Vagina (tissue), 2 donors: ENCODE data around the gene JPT2. TPM values are rescaled to one million over a fixed set of nuclear protein-coding genes. Genes with fewer than 3 reads are reported as not detected.

Experiments
- DNase-seq, 2 donors: peaks; one replicate each; pipeline ENCODE4 v3.0.0-alpha.2; 2017; ENCODE audit errors: extremely low spot score in 2 of 2
- H3K27ac ChIP-seq: fragments of 200-600 bp; sonication (generic); one replicate; pipeline ENCODE4 v1.5.1; 2019
- H3K27me3 ChIP-seq: fragments of 200-600 bp; sonication (generic); one replicate; pipeline ENCODE4 v1.5.1; 2019
- H3K36me3 ChIP-seq, 2 donors: fragments of 200-600 bp; sonication (generic); one replicate each; pipeline ENCODE4 v1.5.1; 2017 to 2019
- H3K4me1 ChIP-seq: fragments of 200-600 bp; sonication (generic); one replicate; pipeline ENCODE4 v1.5.1; 2019
- H3K4me3 ChIP-seq, 2 donors: fragments of 200-600 bp; sonication (generic); 1 replicate in 1 of 2; 2 replicates in 1 of 2; pipeline ENCODE4 v1.5.1; 2016 to 2019
- H3K9me3 ChIP-seq: fragments of 200-600 bp; sonication (generic); one replicate; pipeline ENCODE4 v1.5.1; 2019
- POLR2A ChIP-seq, 2 donors: fragments of 450-650 bp; IDR thresholded peaks; one replicate each; pipeline ENCODE4 v1.6.1; 2017; ENCODE audit warnings: antibody characterized with exemption in 2 of 2, mild to moderate bottlenecking in 2 of 2, moderate library complexity in 2 of 2
- POLR2AphosphoS5 ChIP-seq, 2 donors: sonication (generic); formaldehyde crosslinking; IDR thresholded peaks; one replicate each; pipeline ENCODE4 v1.9.0; 2017; ENCODE audit warnings: antibody characterized with exemption in 2 of 2, mild to moderate bottlenecking in 2 of 2, low read depth in 1 of 2; ENCODE audit not compliant: insufficient read depth in 1 of 2
- intact Hi-C: fragments of 100-400 bp; cut with DNase I; formaldehyde crosslinking; loops from one replicate; pipeline ENCODE4 v1.15.1; 2023
- total RNA-seq: library from RNA; depleted of rRNA; stranded (reverse); fragments of >200 nt; gene quantifications from one replicate; pipeline ENCODE4 v1.2.3, GENCODE V29; 2016
- TF ChIP-seq, protein P1 (sequence below), 3 experiments: fragments of 450-650 bp in 2 of 3; fragments of 200-600 bp in 1 of 3; sonication (generic) in 1 of 3; IDR thresholded peaks; one replicate each; pipeline ENCODE4 v1.5.1; 2017 to 2019; ENCODE audit warnings: antibody characterized with exemption in 3 of 3, mild to moderate bottlenecking in 2 of 3, moderate library complexity in 2 of 3

The JPT2 gene
- total RNA-seq, 1 donor from 2014 or later: 19.9 TPM

DNA sequence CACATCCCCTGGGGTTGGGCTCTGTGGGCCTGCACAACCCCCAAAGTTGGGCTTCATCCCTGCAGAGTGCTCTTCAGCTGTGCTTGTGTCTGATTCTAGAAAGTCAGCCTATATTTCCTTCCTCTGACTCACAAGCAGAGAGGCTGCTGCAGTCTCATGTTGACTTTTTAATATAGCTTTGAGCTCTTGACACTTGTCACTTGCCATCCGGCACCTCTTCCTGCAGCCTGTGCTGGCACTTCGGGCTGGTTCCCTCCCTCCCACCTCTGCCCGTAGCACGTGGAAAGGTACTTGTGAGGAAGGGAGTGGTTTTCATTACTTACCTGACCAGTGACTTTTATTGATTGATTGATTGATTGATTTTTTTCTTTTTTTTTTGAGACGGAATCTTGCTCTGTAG, 19.0 kb upstream of the JPT2 start:
- Histone ChIP-seq H3K4me3 (no peak overlapping the region), H3K36me3 (peaks cover 3 to 75% of the 10 kb centered on the region in 2 donors), H3K9me3 (no peaks in the 10 kb centered on the region), H3K4me1 (no peaks in the 10 kb centered on the region), H3K27ac (no peak overlapping the region), H3K27me3 (no peaks in the 10 kb centered on the region)
- TF ChIP-seq POLR2AphosphoS5 (IDR thresholded peaks at IDR 0.05; ENCODE audit: insufficient read depth in 1 of 2, low read depth in 1 of 2) (no peak), POLR2A (IDR thresholded peaks at IDR 0.05) (no peak)
- TF ChIP-seq, protein P1, sequence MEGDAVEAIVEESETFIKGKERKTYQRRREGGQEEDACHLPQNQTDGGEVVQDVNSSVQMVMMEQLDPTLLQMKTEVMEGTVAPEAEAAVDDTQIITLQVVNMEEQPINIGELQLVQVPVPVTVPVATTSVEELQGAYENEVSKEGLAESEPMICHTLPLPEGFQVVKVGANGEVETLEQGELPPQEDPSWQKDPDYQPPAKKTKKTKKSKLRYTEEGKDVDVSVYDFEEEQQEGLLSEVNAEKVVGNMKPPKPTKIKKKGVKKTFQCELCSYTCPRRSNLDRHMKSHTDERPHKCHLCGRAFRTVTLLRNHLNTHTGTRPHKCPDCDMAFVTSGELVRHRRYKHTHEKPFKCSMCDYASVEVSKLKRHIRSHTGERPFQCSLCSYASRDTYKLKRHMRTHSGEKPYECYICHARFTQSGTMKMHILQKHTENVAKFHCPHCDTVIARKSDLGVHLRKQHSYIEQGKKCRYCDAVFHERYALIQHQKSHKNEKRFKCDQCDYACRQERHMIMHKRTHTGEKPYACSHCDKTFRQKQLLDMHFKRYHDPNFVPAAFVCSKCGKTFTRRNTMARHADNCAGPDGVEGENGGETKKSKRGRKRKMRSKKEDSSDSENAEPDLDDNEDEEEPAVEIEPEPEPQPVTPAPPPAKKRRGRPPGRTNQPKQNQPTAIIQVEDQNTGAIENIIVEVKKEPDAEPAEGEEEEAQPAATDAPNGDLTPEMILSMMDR (IDR thresholded peaks at IDR 0.05): no peak
- intact Hi-C loops: no loop called here
- DNase-seq: no peak

- DNase-seq: no peak
- Histone ChIP-seq H3K9me3 (no peaks in the 10 kb centered on the region), H3K36me3 (peaks cover 0 to 78% of the 10 kb centered on the region in 2 donors), H3K27me3 (no peaks in the 10 kb centered on the region), H3K27ac (no peak overlapping the region), H3K4me3 (no peak overlapping the region), H3K4me1 (no peaks in the 10 kb centered on the region)
- TF ChIP-seq, protein P1 (IDR thresholded peaks at IDR 0.05): no peak
- TF ChIP-seq POLR2AphosphoS5 (IDR thresholded peaks at IDR 0.05; ENCODE audit: insufficient read depth in 1 of 2, low read depth in 1 of 2) (no peak), POLR2A (IDR thresholded peaks at IDR 0.05) (no peak)
- intact Hi-C loops: no loop called here
These were observed 16.3 kb upstream of the JPT2 start for GRCh38 chr16:1661826-1662225.

GRCh38 chr16:1662543-1662942, 15.5 kb upstream of the JPT2 start:
- no peak for DNase-seq
- peaks cover 0 to 77% of the 10 kb centered on the region in 2 donors for H3K36me3 ChIP-seq
- H3K4me1 ChIP-seq: no peaks in the 10 kb centered on the region
- TF ChIP-seq, protein P1 (IDR thresholded peaks at IDR 0.05): no peak
- TF ChIP-seq POLR2A (IDR thresholded peaks at IDR 0.05): no peak
- no peak for TF ChIP-seq POLR2AphosphoS5 (IDR thresholded peaks at IDR 0.05; ENCODE audit: insufficient read depth in 1 of 2, low read depth in 1 of 2)
- H3K9me3 ChIP-seq: no peaks in the 10 kb centered on the region
- H3K27me3 ChIP-seq: no peaks in the 10 kb centered on the region
- no peak overlapping the region for H3K27ac ChIP-seq
- intact Hi-C loops: no loop called here
- H3K4me3 ChIP-seq: no peak overlapping the region

GRCh38 chr16:1665829-1666228, 12.2 kb upstream of the JPT2 start:
- Histone ChIP-seq H3K4me1 (no peaks in the 10 kb centered on the region), H3K36me3 (peaks cover 0 to 92% of the 10 kb centered on the region in 2 donors), H3K27me3 (no peaks in the 10 kb centered on the region), H3K9me3 (no peaks in the 10 kb centered on the region), H3K4me3 (no peak overlapping the region), H3K27ac (no peak overlapping the region)
- intact Hi-C loops: no loop called here
- no peak for TF ChIP-seq POLR2A (IDR thresholded peaks at IDR 0.05)
- no peak for TF ChIP-seq POLR2AphosphoS5 (IDR thresholded peaks at IDR 0.05; ENCODE audit: insufficient read depth in 1 of 2, low read depth in 1 of 2)
- TF ChIP-seq, protein P1 (IDR thresholded peaks at IDR 0.05): no peak
- no peak for DNase-seq

GRCh38 chr16:1666316-1666715, 11.8 kb upstream of the JPT2 start:
- H3K27ac ChIP-seq: no peak overlapping the region
- H3K27me3 ChIP-seq: no peaks in the 10 kb centered on the region
- H3K4me1 ChIP-seq: no peaks in the 10 kb centered on the region
- H3K9me3 ChIP-seq: no peaks in the 10 kb centered on the region
- H3K36me3 ChIP-seq: peaks cover 0 to 96% of the 10 kb centered on the region in 2 donors
- no peak for TF ChIP-seq POLR2AphosphoS5 (IDR thresholded peaks at IDR 0.05; ENCODE audit: insufficient read depth in 1 of 2, low read depth in 1 of 2)
- TF ChIP-seq POLR2A (IDR thresholded peaks at IDR 0.05): no peak
- TF ChIP-seq, protein P1 (IDR thresholded peaks at IDR 0.05): no peak
- intact Hi-C loops: no loop called here
- DNase-seq: no peak
- no peak overlapping the region for H3K4me3 ChIP-seq
